SU-DHL-6 (cell line): ENCODE results near the gene LDB1.

Experiments
- H2AFZ ChIP-seq: fragments of 200-600 bp; sonication (generic); 2 replicates; pipeline ENCODE4 v1.6.1; 2014; ENCODE audit warnings: low read depth, mild to moderate bottlenecking, moderate library complexity, mixed read lengths, antibody characterized with exemption, low read length; ENCODE audit not compliant: severe bottlenecking
- H3F3A ChIP-seq: fragments of 200-600 bp; shearing (Covaris generic); 2 replicates; pipeline ENCODE4 v1.6.0; 2016; ENCODE audit warnings: antibody characterized with exemption, mild to moderate bottlenecking; ENCODE audit not compliant: insufficient read depth
- H3K27ac ChIP-seq: fragments of 200-600 bp; sonication (generic); 2 replicates; pipeline ENCODE4 v1.5.1; 2016; ENCODE audit warnings: low read depth, mild to moderate bottlenecking, low read length, moderate library complexity, mixed read lengths
- H3K27me3 ChIP-seq: fragments of 200-600 bp; sonication (generic), shearing (Covaris generic); 2 replicates; pipeline ENCODE4 v1.6.0; 2014; ENCODE audit warnings: mild to moderate bottlenecking, low read length
- H3K36me3 ChIP-seq: fragments of 200-600 bp; sonication (generic); 2 replicates; pipeline ENCODE4 v1.6.1; 2014; ENCODE audit warnings: mild to moderate bottlenecking, low read length, mixed read lengths
- H3K4me2 ChIP-seq: fragments of 300-600, 200-600 bp; shearing (Covaris generic), sonication (generic); 2 replicates; pipeline ENCODE4 v1.6.0; 2014; ENCODE audit warnings: low read length, low read depth, mild to moderate bottlenecking; ENCODE audit not compliant: poor library complexity, severe bottlenecking
- H3K4me3 ChIP-seq: fragments of 200-600 bp; sonication (generic); 2 replicates; pipeline ENCODE4 v1.5.1; 2014; ENCODE audit warnings: antibody characterized with exemption, low read length, mild to moderate bottlenecking, mixed read lengths; ENCODE audit not compliant: insufficient read depth, poor library complexity, severe bottlenecking
- H3K79me2 ChIP-seq: fragments of 200-600 bp; sonication (generic); 2 replicates; pipeline ENCODE4 v1.6.1; 2014; ENCODE audit warnings: mild to moderate bottlenecking, low read length, moderate library complexity; ENCODE audit not compliant: insufficient read depth
- H3K9ac ChIP-seq: fragments of 200-600 bp; sonication (generic); 2 replicates; pipeline ENCODE4 v1.7.0; 2014; ENCODE audit warnings: mild to moderate bottlenecking, low read length
- H3K9me2 ChIP-seq: fragments of 200-600 bp; sonication (generic); replicated peaks from 2 replicates; pipeline ENCODE4 v1.6.1; 2014; ENCODE audit warnings: low read length; ENCODE audit not compliant: insufficient read depth
- H3K9me3 ChIP-seq: fragments of 200-600 bp; sonication (generic); 2 replicates; pipeline ENCODE4 v1.6.1; 2014; ENCODE audit warnings: low read length, mixed read lengths; ENCODE audit not compliant: insufficient read depth
- H4K20me1 ChIP-seq: fragments of 200-600 bp; sonication (generic); 2 replicates; pipeline ENCODE4 v1.6.1; 2014; ENCODE audit warnings: low read depth, mild to moderate bottlenecking, antibody characterized with exemption, low read length, moderate library complexity, mixed read lengths
- EZH2phosphoT487 ChIP-seq: fragments of 200-600 bp; sonication (generic), shearing (Covaris generic); conservative IDR thresholded peaks from 2 replicates; pipeline ENCODE4 v1.6.1; 2018; ENCODE audit warnings: mild to moderate bottlenecking, antibody characterized with exemption, low read length, moderate library complexity, mixed read lengths
- TF ChIP-seq, protein P1 (sequence below): fragments of 200-600 bp; sonication (generic); IDR thresholded peaks from one replicate; pipeline ENCODE4 v1.5.1; 2017; ENCODE audit warnings: antibody characterized with exemption, mild to moderate bottlenecking, low read length, moderate library complexity; ENCODE audit not compliant: insufficient read depth, poor library complexity, severe bottlenecking

The LDB1 gene

DNA sequence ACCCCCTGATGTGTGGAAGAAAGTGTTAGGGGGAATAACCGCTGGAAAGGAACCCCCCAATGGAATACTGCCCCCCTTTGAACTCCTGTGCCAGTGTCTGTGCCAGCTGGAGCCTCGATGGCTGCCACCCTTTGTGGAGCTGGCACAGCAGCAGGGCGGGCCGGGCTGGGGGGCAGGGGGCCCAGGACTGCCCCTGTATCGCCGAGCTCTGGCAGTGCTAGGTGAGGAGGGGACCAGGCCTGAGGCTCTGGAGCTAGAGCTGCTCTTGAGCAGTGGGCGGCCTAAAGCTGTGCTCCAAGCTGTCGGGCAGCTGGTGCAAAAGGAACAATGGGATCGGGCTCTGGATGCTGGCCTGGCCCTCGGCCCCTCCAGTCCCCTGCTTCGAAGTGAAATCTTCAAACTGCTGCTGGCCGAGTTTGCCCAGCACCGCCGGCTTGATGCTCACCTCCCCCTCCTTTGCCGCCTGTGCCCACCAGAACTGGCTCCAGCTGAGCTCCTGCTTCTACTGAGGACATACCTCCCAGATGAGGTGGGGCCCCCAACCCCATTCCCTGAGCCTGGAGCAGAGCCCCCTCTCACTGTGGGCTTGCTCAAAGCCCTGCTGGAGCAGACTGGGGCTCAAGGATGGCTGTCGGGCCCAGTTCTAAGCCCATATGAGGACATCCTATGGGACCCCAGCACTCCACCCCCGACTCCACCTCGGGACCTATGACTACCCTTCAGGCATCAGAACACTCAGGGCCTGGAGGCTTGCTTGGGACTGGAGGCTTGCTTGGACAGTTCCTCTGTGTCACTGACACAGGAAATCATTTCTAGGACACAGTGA is 52.9 kb downstream of the LDB1 start:
- Histone ChIP-seq H3K9ac (no peak overlapping the region), H4K20me1 (no peaks in the 10 kb centered on the region; the same call in 1 of the 2 replicates), H3K4me2 (no peak overlapping the region)

DNA sequence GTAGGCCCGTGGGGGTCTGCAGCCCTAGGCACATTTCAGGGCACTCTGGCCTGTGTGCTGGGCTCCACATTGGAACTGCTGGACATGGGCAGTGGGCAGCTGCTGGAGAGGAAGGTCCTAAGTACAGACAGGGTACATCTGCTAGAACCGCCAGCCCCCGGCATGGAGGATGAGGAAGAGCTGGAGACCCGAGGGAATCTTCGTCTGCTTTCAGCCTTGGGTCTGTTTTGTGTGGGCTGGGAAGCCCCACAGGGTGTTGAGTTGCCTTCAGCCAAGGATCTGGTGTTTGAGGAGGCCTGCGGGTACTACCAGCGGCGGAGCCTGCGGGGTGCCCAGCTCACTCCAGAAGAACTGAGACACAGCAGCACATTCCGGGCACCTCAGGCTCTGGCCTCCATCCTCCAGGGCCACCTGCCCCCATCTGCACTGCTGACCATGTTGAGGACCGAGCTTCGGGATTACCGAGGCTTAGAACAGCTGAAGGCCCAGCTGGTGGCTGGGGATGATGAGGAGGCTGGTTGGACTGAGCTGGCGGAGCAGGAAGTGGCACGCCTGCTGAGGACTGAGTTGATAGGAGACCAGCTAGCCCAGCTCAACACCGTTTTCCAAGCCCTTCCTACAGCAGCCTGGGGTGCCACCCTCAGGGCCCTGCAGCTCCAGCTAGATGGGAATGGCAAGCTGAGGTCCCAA is 53.6 kb downstream of the LDB1 start:
- H3K9me2 ChIP-seq: no peaks in the 10 kb centered on the region
- no peaks in the 10 kb centered on the region for H3K27me3 ChIP-seq
- no peaks in the 10 kb centered on the region for H3K36me3 ChIP-seq
- peaks cover 13% of the 10 kb centered on the region for H3K79me2 ChIP-seq
- peak overlapping the region; percentile 62 for H3K4me2 ChIP-seq
- H2AFZ ChIP-seq: no peak overlapping the region
- H3K27ac ChIP-seq: peak overlapping the region; percentile 34; the same call in 1 of the 2 replicates
- H4K20me1 ChIP-seq: no peaks in the 10 kb centered on the region; the same call in 1 of the 2 replicates
- peak overlapping the region; percentile 92 for H3K4me3 ChIP-seq
- H3F3A ChIP-seq: peaks cover 5% of the 10 kb centered on the region; the same call in 1 of the 2 replicates
- no peaks in the 10 kb centered on the region for H3K9me3 ChIP-seq
- TF ChIP-seq EZH2phosphoT487: no peak
- TF ChIP-seq, protein P1, sequence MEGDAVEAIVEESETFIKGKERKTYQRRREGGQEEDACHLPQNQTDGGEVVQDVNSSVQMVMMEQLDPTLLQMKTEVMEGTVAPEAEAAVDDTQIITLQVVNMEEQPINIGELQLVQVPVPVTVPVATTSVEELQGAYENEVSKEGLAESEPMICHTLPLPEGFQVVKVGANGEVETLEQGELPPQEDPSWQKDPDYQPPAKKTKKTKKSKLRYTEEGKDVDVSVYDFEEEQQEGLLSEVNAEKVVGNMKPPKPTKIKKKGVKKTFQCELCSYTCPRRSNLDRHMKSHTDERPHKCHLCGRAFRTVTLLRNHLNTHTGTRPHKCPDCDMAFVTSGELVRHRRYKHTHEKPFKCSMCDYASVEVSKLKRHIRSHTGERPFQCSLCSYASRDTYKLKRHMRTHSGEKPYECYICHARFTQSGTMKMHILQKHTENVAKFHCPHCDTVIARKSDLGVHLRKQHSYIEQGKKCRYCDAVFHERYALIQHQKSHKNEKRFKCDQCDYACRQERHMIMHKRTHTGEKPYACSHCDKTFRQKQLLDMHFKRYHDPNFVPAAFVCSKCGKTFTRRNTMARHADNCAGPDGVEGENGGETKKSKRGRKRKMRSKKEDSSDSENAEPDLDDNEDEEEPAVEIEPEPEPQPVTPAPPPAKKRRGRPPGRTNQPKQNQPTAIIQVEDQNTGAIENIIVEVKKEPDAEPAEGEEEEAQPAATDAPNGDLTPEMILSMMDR: no peak
- H3K9ac ChIP-seq: peak overlapping the region; percentile 95

More for the DNA sequence above, 52.9 kb downstream of the LDB1 start:
- Histone ChIP-seq H3K27me3 (no peaks in the 10 kb centered on the region), H3K9me3 (no peaks in the 10 kb centered on the region), H3F3A (peaks cover 5% of the 10 kb centered on the region; the same call in 1 of the 2 replicates), H3K9me2 (no peaks in the 10 kb centered on the region), H3K36me3 (no peaks in the 10 kb centered on the region), H3K4me3 (no peak overlapping the region), H3K27ac (no peak overlapping the region), H2AFZ (no peak overlapping the region), H3K79me2 (peaks cover 13% of the 10 kb centered on the region)
- TF ChIP-seq, protein P1: no peak
- no peak for TF ChIP-seq EZH2phosphoT487

DNA sequence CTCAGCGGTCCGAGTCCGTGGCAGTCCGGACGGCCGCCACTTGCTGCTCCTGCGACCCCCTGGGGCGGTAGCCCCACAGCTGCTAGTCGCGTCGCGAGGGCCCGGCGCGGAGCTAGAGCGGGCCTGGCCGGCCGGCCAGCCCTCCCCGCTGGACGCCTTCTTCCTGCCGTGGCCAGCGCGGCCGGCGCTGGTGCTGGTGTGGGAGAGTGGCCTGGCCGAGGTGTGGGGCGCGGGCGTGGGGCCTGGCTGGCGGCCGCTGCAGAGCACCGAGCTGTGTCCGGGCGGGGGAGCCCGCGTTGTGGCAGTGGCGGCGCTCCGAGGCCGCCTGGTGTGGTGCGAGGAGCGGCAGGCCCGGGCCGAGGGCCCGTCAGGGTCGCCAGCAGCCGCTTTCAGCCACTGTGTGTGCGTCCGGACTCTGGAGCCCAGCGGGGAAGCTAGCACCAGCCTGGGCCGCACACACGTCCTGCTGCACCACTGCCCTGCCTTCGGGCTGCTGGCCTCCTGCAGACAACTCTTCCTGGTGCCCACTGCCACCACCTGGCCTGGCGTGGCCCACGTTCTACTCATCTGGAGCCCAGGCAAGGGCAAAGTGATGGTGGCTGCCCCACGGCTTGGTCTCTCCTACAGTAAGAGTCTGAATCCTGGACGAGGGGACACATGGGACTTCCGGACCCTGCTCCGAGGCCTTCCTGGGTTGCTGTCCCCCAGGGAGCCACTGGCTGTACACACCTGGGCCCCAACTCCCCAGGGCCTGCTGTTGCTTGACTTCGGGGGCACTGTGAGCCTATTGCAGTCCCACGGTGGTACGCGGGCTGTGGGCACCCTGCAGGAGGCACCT is 54.4 kb downstream of the LDB1 start:
- Histone ChIP-seq H3K9ac (peak overlapping the region; percentile 95), H3K9me2 (no peaks in the 10 kb centered on the region), H3F3A (peaks cover 5% of the 10 kb centered on the region; the same call in 1 of the 2 replicates), H3K27me3 (no peaks in the 10 kb centered on the region), H3K4me3 (peak overlapping the region; percentile 92), H2AFZ (peak overlapping the region; percentile 79), H3K4me2 (peak overlapping the region; percentile 62), H4K20me1 (no peaks in the 10 kb centered on the region; the same call in 1 of the 2 replicates), H3K27ac (peak overlapping the region; percentile 34), H3K36me3 (no peaks in the 10 kb centered on the region), H3K79me2 (peaks cover 13% of the 10 kb centered on the region), H3K9me3 (no peaks in the 10 kb centered on the region)
- TF ChIP-seq EZH2phosphoT487: no peak
- TF ChIP-seq, protein P1: no peak
